ENCODE data around the gene AUP1. TPM values are rescaled to one million over a fixed set of nuclear protein-coding genes. Genes with fewer than 3 reads are reported as not detected.

The AUP1 gene
- total RNA-seq, 1 donor from 2014 or later: 122 TPM

GRCh38 chr2:74496997-74497776 is 32.3 kb downstream of the AUP1 start:
- Histone ChIP-seq H3K4me1 (peaks cover 30% of the 10 kb centered on the region), H3K27ac (no peak overlapping the region), H3K4me3 (peak overlapping the region; percentile 47), H3K9me3 (no peaks in the 10 kb centered on the region), H3K36me3 (peaks cover 22% of the 10 kb centered on the region), H3K27me3 (ENCODE audit: low read depth) (peaks cover 42% of the 10 kb centered on the region)
- peak; percentile 35 for DNase-seq
- TF ChIP-seq CTCF (IDR thresholded peaks at IDR 0.05): no peak
- intact Hi-C loops (cut with DNase I): no loop called here
- no peak for ATAC-seq

- Histone ChIP-seq H3K4me3 (no peak overlapping the region), H3K27me3 (ENCODE audit: low read depth) (peaks cover 34% of the 10 kb centered on the region), H3K36me3 (peaks cover 39% of the 10 kb centered on the region), H3K4me1 (peaks cover 26% of the 10 kb centered on the region), H3K9me3 (no peaks in the 10 kb centered on the region), H3K27ac (no peak overlapping the region)
- DNase-seq: no peak
- no peak for ATAC-seq
- TF ChIP-seq CTCF (IDR thresholded peaks at IDR 0.05): no peak
- intact Hi-C loops (cut with DNase I): no loop called here
Observed at GRCh38 chr2:74495440-74495839, 34.1 kb downstream of the AUP1 start.

GRCh38 chr2:74493546-74493945 is 36.0 kb downstream of the AUP1 start:
- ATAC-seq: no peak
- no peak for DNase-seq
- no peak for TF ChIP-seq CTCF (IDR thresholded peaks at IDR 0.05)
- no peak overlapping the region for H3K4me3 ChIP-seq
- intact Hi-C loops (cut with DNase I): no loop called here
- H3K36me3 ChIP-seq: peaks cover 50% of the 10 kb centered on the region
- H3K4me1 ChIP-seq: peaks cover 13% of the 10 kb centered on the region
- H3K9me3 ChIP-seq: no peaks in the 10 kb centered on the region
- no peak overlapping the region for H3K27ac ChIP-seq
- peaks cover 15% of the 10 kb centered on the region for H3K27me3 ChIP-seq (ENCODE audit: low read depth)

GRCh38 chr2:74491648-74492544 is 37.6 kb downstream of the AUP1 start:
- ATAC-seq: no peak
- H3K4me3 ChIP-seq: no peak overlapping the region
- H3K36me3 ChIP-seq: peaks cover 65% of the 10 kb centered on the region
- TF ChIP-seq CTCF (IDR thresholded peaks at IDR 0.05): no peak
- H3K27ac ChIP-seq: no peak overlapping the region
- H3K4me1 ChIP-seq: no peaks in the 10 kb centered on the region
- no peaks in the 10 kb centered on the region for H3K27me3 ChIP-seq (ENCODE audit: low read depth)
- peak; percentile 28 for DNase-seq
- no peaks in the 10 kb centered on the region for H3K9me3 ChIP-seq
- intact Hi-C loops (cut with DNase I): no loop called here

GRCh38 chr2:74489906-74490305 is 39.6 kb downstream of the AUP1 start:
- Histone ChIP-seq H3K9me3 (no peaks in the 10 kb centered on the region), H3K36me3 (peaks cover 85% of the 10 kb centered on the region), H3K27ac (no peak overlapping the region), H3K27me3 (ENCODE audit: low read depth) (no peaks in the 10 kb centered on the region), H3K4me3 (no peak overlapping the region), H3K4me1 (no peaks in the 10 kb centered on the region)
- intact Hi-C loops (cut with DNase I): no loop called here
- ATAC-seq: no peak
- peak; percentile 22 for DNase-seq
- no peak for TF ChIP-seq CTCF (IDR thresholded peaks at IDR 0.05)

Data from lower lobe of right lung (tissue), 2 donors.